Mesendoderm (in vitro differentiated cells): Measurements from ENCODE around the gene COL9A3.

Experiments used
- DNase-seq: peaks from one replicate; pipeline ENCODE4 v3.0.0; 2013
- H2AK5ac ChIP-seq: 2 replicates; pipeline ENCODE4 v1.6.1; 2013; ENCODE audit warnings: low read length, inconsistent platforms
- H2BK120ac ChIP-seq: 2 replicates; pipeline ENCODE4 v1.6.1; 2013; ENCODE audit warnings: low read depth, mild to moderate bottlenecking, low read length, moderate library complexity, mixed read lengths
- H2BK15ac ChIP-seq: replicated peaks from 2 replicates; pipeline ENCODE4 v1.6.1; 2013; ENCODE audit warnings: low read depth, mild to moderate bottlenecking, moderate library complexity
- H2BK5ac ChIP-seq: 2 replicates; pipeline ENCODE4 v1.6.1; 2013; ENCODE audit warnings: low read length, inconsistent platforms
- H3K18ac ChIP-seq: 2 replicates; pipeline ENCODE4 v1.6.1; 2013; ENCODE audit warnings: mild to moderate bottlenecking, low read length, mixed read lengths
- H3K23ac ChIP-seq: one replicate; pipeline ENCODE4 v1.6.1; 2013; ENCODE audit warnings: low read length
- H3K27ac ChIP-seq: 2 replicates; pipeline ENCODE4 v1.5.1; 2013; ENCODE audit warnings: low read depth, mild to moderate bottlenecking, inconsistent platforms, low read length, moderate library complexity
- H3K27me3 ChIP-seq: 2 replicates; pipeline ENCODE4 v1.6.1; 2013; ENCODE audit warnings: low read length, control low read depth, mild to moderate bottlenecking, inconsistent platforms; ENCODE audit not compliant: insufficient read depth, poor library complexity
- H3K36me3 ChIP-seq: 2 replicates; pipeline ENCODE4 v1.6.1; 2013; ENCODE audit warnings: low read length, inconsistent platforms; ENCODE audit not compliant: control insufficient read depth, insufficient read depth
- H3K4ac ChIP-seq: one replicate; pipeline ENCODE4 v1.6.1; 2013; ENCODE audit warnings: low read depth, mild to moderate bottlenecking, low read length, moderate library complexity
- H3K4me1 ChIP-seq: 2 replicates; pipeline ENCODE4 v1.6.1; 2013; ENCODE audit warnings: low read depth, low read length, inconsistent platforms; ENCODE audit not compliant: control insufficient read depth
- H3K4me2 ChIP-seq: 2 replicates; pipeline ENCODE4 v1.6.1; 2013; ENCODE audit warnings: low read length
- H3K4me3 ChIP-seq: 2 replicates; pipeline ENCODE4 v1.5.1; 2013; ENCODE audit warnings: mild to moderate bottlenecking, low read length
- H3K56ac ChIP-seq: one replicate; pipeline ENCODE4 v1.6.1; 2013; ENCODE audit warnings: low read length
- H3K79me1 ChIP-seq: 2 replicates; pipeline ENCODE4 v1.6.1; 2013; ENCODE audit warnings: low read length, inconsistent platforms
- H3K79me2 ChIP-seq: 2 replicates; pipeline ENCODE4 v1.6.1; 2013; ENCODE audit warnings: mild to moderate bottlenecking, low read length; ENCODE audit not compliant: control insufficient read depth, insufficient read depth
- H3K9ac ChIP-seq: 2 replicates; pipeline ENCODE4 v1.6.1; 2013; ENCODE audit warnings: low read length, inconsistent platforms
- H4K5ac ChIP-seq: one replicate; pipeline ENCODE4 v1.6.1; 2013; ENCODE audit warnings: low read length
- H4K8ac ChIP-seq: one replicate; pipeline ENCODE4 v1.6.1; 2013; ENCODE audit warnings: low read depth, mild to moderate bottlenecking, control low read depth, low read length, moderate library complexity
- WGBS: extraction: QIAGEN DNeasy Blood & Tissue Kit; methylation state at CpG from one replicate; pipeline ENCODE4 v1.1.7; 2013; ENCODE audit warnings: low lambda C conversion rate, missing lambda C conversion rate; ENCODE audit not compliant: insufficient coverage; ENCODE audit errors: extremely low coverage; 5-methylcytosine and 5-hydroxymethylcytosine counted together

The COL9A3 gene

GRCh38 chr20:62830251-62830650, 13.4 kb downstream of the COL9A3 start:
- WGBS = no CpG with 5 or more reads among the region's 14 CpGs
- H3K23ac ChIP-seq = no peak overlapping the region
- no peak overlapping the region for H4K5ac ChIP-seq
- no peaks in the 10 kb centered on the region for H3K79me2 ChIP-seq
- H3K4ac ChIP-seq = no peak overlapping the region
- H4K8ac ChIP-seq = no peak overlapping the region
- H3K4me2 ChIP-seq = no peak overlapping the region
- no peaks in the 10 kb centered on the region for H3K27me3 ChIP-seq
- peaks cover 2% of the 10 kb centered on the region for H3K36me3 ChIP-seq
- H3K79me1 ChIP-seq = no peaks in the 10 kb centered on the region
- H3K56ac ChIP-seq = no peak overlapping the region
- no peak overlapping the region for H2BK5ac ChIP-seq
- no peak overlapping the region for H3K9ac ChIP-seq
- H2BK15ac ChIP-seq = no peak overlapping the region
- H3K18ac ChIP-seq = no peak overlapping the region
- H3K27ac ChIP-seq = no peak overlapping the region
- H2AK5ac ChIP-seq = no peak overlapping the region
- H3K4me1 ChIP-seq = no peaks in the 10 kb centered on the region
- no peak overlapping the region for H3K4me3 ChIP-seq
- H2BK120ac ChIP-seq = no peak overlapping the region
- DNase-seq = no peak

DNA sequence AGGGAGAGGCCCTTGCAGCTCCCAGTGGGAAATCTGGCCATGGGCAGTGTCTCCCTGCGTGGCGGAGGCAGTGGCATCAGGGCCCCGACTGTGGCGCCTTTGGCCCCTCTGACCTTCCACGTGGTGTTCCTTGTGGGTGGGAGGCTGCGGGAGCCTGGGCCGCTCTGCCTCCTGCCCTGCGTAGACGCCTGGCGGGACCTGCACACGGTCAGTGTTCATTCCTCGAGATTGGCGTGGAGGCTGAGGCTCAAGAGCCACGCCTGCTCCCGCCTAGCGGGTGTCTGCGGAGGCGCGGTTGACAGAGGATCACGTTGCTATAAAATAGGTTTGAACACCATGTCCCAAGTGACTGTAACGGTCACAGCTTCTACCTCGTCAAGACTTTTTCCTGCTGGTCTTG, 14.0 kb downstream of the COL9A3 start:
- Histone ChIP-seq H3K4me3 (no peak overlapping the region), H3K27ac (no peak overlapping the region)
- no CpG with 5 or more reads among the region's 22 CpGs for WGBS

GRCh38 chr20:62831361-62831788, 14.5 kb downstream of the COL9A3 start:
- Histone ChIP-seq H2BK5ac (no peak overlapping the region), H3K36me3 (peaks cover 2% of the 10 kb centered on the region), H3K79me1 (no peaks in the 10 kb centered on the region), H3K18ac (no peak overlapping the region), H3K27ac (no peak overlapping the region), H3K4ac (no peak overlapping the region), H4K5ac (no peak overlapping the region), H3K56ac (no peak overlapping the region), H3K79me2 (no peaks in the 10 kb centered on the region), H3K4me1 (no peaks in the 10 kb centered on the region), H3K4me3 (no peak overlapping the region), H3K9ac (no peak overlapping the region), H2BK15ac (no peak overlapping the region), H2AK5ac (no peak overlapping the region), H3K4me2 (no peak overlapping the region), H4K8ac (no peak overlapping the region), H3K23ac (no peak overlapping the region), H2BK120ac (no peak overlapping the region), H3K27me3 (no peaks in the 10 kb centered on the region)
- no peak for DNase-seq
- no CpG with 5 or more reads among the region's 10 CpGs for WGBS

More for the DNA sequence above, 14.0 kb downstream of the COL9A3 start:
- H3K18ac ChIP-seq = no peak overlapping the region
- no peak overlapping the region for H3K56ac ChIP-seq
- no peak overlapping the region for H3K9ac ChIP-seq
- H3K4me2 ChIP-seq = no peak overlapping the region
- no peak overlapping the region for H2BK5ac ChIP-seq
- H4K8ac ChIP-seq = no peak overlapping the region
- no peaks in the 10 kb centered on the region for H3K79me2 ChIP-seq
- DNase-seq = no peak
- H3K27me3 ChIP-seq = no peaks in the 10 kb centered on the region
- no peak overlapping the region for H3K23ac ChIP-seq
- no peak overlapping the region for H3K4ac ChIP-seq
- H2AK5ac ChIP-seq = no peak overlapping the region
- H4K5ac ChIP-seq = no peak overlapping the region
- H3K79me1 ChIP-seq = no peaks in the 10 kb centered on the region
- peaks cover 2% of the 10 kb centered on the region for H3K36me3 ChIP-seq
- no peaks in the 10 kb centered on the region for H3K4me1 ChIP-seq
- no peak overlapping the region for H2BK120ac ChIP-seq
- H2BK15ac ChIP-seq = no peak overlapping the region

DNA sequence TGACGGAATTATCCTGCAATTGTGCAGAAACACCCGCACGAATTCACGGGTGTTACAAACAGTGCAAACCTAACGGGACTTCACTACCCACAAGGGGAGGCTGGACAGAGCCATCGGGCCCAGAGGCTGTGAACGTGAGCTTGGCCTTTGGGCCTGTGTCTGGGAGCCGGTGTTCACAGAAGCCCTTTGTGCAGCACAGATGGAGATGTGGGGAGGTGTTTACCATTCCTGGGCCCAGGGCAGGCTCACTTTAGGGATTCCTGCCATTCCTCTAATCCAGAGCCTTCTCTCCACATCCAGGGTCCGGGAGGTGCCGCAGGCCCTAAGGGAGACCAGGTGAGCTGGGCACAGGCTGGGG, 15.0 kb downstream of the COL9A3 start:
- Histone ChIP-seq H4K5ac (no peak overlapping the region), H3K4me3 (no peak overlapping the region), H3K27ac (no peak overlapping the region), H3K79me2 (no peaks in the 10 kb centered on the region), H3K4ac (no peak overlapping the region), H3K36me3 (peaks cover 2% of the 10 kb centered on the region), H2BK15ac (no peak overlapping the region), H3K9ac (no peak overlapping the region), H3K79me1 (no peaks in the 10 kb centered on the region), H3K23ac (no peak overlapping the region), H4K8ac (no peak overlapping the region), H3K4me2 (no peak overlapping the region), H3K18ac (no peak overlapping the region), H3K56ac (no peak overlapping the region), H2BK5ac (no peak overlapping the region), H3K27me3 (no peaks in the 10 kb centered on the region), H2AK5ac (no peak overlapping the region), H2BK120ac (no peak overlapping the region), H3K4me1 (no peaks in the 10 kb centered on the region)
- no CpG with 5 or more reads among the region's 10 CpGs for WGBS
- DNase-seq = no peak

DNA sequence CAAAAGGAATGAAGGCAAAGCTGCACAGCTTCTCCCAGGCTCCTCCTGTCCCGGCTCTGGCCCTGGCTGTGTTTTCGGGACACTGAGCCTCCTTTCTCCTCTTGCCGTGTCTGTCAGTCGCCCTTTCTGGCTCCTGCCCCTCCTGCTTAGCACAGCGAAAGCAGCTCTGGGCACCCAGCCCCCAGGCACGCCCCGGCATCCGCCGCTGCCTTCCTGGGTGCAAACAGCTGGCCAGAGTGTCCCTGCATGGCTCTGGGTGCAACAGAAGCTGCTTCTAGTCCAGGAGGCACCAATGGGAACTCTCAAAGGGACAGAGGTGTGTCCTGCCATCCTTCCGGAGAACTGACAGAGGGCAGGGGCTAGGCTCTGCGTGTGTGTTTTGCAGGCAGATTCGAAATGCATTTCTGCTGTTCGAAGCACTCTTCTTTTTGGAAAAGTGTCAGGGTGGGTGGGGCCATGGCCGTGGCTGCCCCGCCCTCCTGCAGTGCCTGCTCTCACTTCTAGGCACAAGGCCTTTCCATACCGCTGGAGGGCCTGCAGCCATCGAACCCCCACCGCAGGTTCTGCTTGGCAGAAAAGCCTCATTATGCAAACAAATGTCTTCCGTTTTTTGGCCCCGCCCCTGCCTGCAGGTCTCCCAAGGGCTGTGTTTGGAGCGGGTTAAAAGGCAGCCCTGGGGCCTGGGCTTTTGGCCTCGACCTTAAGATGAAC, 15.5 kb downstream of the COL9A3 start:
- Histone ChIP-seq H3K4me3 (no peak overlapping the region), H3K23ac (no peak overlapping the region), H3K79me1 (no peaks in the 10 kb centered on the region), H3K9ac (no peak overlapping the region), H4K5ac (no peak overlapping the region), H3K4me2 (no peak overlapping the region), H2BK5ac (no peak overlapping the region), H4K8ac (no peak overlapping the region), H2BK15ac (no peak overlapping the region), H3K36me3 (peaks cover 2% of the 10 kb centered on the region), H3K27me3 (no peaks in the 10 kb centered on the region), H2BK120ac (no peak overlapping the region), H3K56ac (peak overlapping the region; percentile 20), H2AK5ac (no peak overlapping the region), H3K27ac (no peak overlapping the region), H3K79me2 (no peaks in the 10 kb centered on the region), H3K4ac (no peak overlapping the region), H3K18ac (no peak overlapping the region), H3K4me1 (no peaks in the 10 kb centered on the region)
- DNase-seq = peak; percentile 31
- no CpG with 5 or more reads among the region's 22 CpGs for WGBS

- no CpG with 5 or more reads among the region's 14 CpGs for WGBS
- H2BK120ac ChIP-seq = no peak overlapping the region
- no peaks in the 10 kb centered on the region for H3K4me1 ChIP-seq
- H3K18ac ChIP-seq = no peak overlapping the region
- H3K27ac ChIP-seq = no peak overlapping the region
- no peak overlapping the region for H3K4me3 ChIP-seq
- H2BK15ac ChIP-seq = no peak overlapping the region
- DNase-seq = no peak
- no peaks in the 10 kb centered on the region for H3K79me1 ChIP-seq
- H2BK5ac ChIP-seq = no peak overlapping the region
- no peak overlapping the region for H4K8ac ChIP-seq
- H3K9ac ChIP-seq = no peak overlapping the region
- no peak overlapping the region for H3K4me2 ChIP-seq
- no peaks in the 10 kb centered on the region for H3K79me2 ChIP-seq
- no peak overlapping the region for H3K4ac ChIP-seq
- H3K36me3 ChIP-seq = peaks cover 2% of the 10 kb centered on the region
- no peak overlapping the region for H3K23ac ChIP-seq
- no peak overlapping the region for H2AK5ac ChIP-seq
- no peaks in the 10 kb centered on the region for H3K27me3 ChIP-seq
- H3K56ac ChIP-seq = peak overlapping the region; percentile 20
- H4K5ac ChIP-seq = no peak overlapping the region
These were observed 16.1 kb downstream of the COL9A3 start for GRCh38 chr20:62832951-62833391.
